Upper lobe of left lung (tissue), 4 donors: Measurements from ENCODE around the gene PTPRD.

Experiments used
- CTCF ChIP-seq, 6 experiments: fragments of 450-650 bp in 4 of 6; fragments of 200-600 bp in 2 of 6; sonication (generic) in 2 of 6; IDR thresholded peaks; one replicate each; pipeline ENCODE4 v1.5.1; 2016 to 2019; ENCODE audit warnings: antibody characterized with exemption in 6 of 6
- EP300 ChIP-seq, 4 donors: sonication (generic); formaldehyde crosslinking; IDR thresholded peaks; one replicate each; pipeline ENCODE4 v1.5.1; 2017; ENCODE audit warnings: antibody characterized with exemption in 4 of 4, control low read depth in 2 of 4
- POLR2A ChIP-seq, 4 donors: fragments of 450-650 bp; IDR thresholded peaks; one replicate each; pipeline ENCODE4 v1.5.1; 2016 to 2017; ENCODE audit warnings: antibody characterized with exemption in 4 of 4, mild to moderate bottlenecking in 2 of 4
- POLR2AphosphoS5 ChIP-seq, 2 donors: sonication (generic); formaldehyde crosslinking; IDR thresholded peaks; one replicate each; pipeline ENCODE4 v1.5.1; 2017; ENCODE audit warnings: antibody characterized with exemption in 2 of 2

- TF ChIP-seq CTCF (IDR thresholded peaks at IDR 0.05): no peak
- no peak for TF ChIP-seq POLR2A (IDR thresholded peaks at IDR 0.05)
- no peak for TF ChIP-seq EP300 (IDR thresholded peaks at IDR 0.05)
- TF ChIP-seq POLR2AphosphoS5 (IDR thresholded peaks at IDR 0.05): no peak
Observed at GRCh38 chr9:8782237-8782636, 1830.6 kb downstream of the PTPRD start.
